Measurements from ENCODE around the gene DSCAML1. TPM values are rescaled to one million over a fixed set of nuclear protein-coding genes. Genes with fewer than 3 reads are reported as not detected.

The DSCAML1 gene
- total RNA-seq, 2 donors from 2014 or later = 0.33 to 1.6 TPM

DNA sequence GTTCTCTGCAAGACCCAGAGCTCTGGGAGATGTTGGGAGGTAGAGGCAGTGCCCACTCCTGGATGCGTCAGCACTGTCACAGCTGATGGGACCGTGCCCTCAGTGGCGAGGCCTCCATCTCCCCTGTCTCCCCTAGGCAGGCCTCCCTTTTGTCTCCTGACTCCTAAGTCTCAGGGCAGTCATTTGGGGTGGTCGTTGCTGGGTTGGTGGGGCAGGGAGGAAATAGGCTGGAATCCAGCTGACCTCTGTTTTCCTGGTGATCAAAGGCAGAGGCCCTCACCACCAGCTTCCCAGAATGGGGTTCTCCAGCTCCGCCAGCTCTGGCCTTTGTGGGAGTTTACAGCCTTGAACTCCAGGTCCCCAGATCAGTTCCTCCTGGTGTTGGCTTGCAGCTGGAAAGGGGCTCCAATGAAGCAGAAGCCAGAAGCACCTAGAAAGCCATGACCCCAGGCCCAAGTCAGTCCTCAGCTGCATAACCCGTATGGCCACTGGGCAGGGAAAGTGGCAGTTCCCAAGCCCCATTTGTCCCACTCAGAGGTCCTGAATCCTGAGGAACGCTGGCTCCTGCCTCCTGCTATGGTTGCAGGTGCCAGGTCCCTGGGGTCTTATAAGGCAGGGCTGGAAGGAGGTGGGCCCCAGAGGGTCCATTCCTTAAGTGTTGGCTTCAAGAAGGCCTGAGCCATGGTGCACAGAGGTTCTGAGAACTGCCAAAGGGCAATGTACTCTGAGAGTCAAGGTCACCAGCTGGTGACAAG lies 34.8 kb upstream of the DSCAML1 start:
- Histone ChIP-seq H3K27ac (peak overlapping the region; percentile 81 to 90 (median 88)), H3K36me3 (replicated peaks in 1 of 2; ENCODE audit: insufficient read depth in 1 of 2, low read depth in 2 of 2) (no peaks in the 10 kb centered on the region), H3K27me3 (no peaks in the 10 kb centered on the region), H3K9me3 (no peaks in the 10 kb centered on the region), H3K4me1 (peaks cover 86% of the 10 kb centered on the region), H3K4me3 (no peak overlapping the region)
- ATAC-seq (no peak), DNase-seq (peak in 1 of 4 donors; percentile 11)
- TF ChIP-seq POLR2A (IDR thresholded peaks at IDR 0.05) (no peak), CTCF (IDR thresholded peaks at IDR 0.05) (no peak)
- 81 to 84% methylated on average over 4 to 7 of the region's 7 CpGs for WGBS, 2 donors
- intact Hi-C loops (cut with DNase I) = no loop called here

GRCh38 chr11:117830674-117831351 lies 33.8 kb upstream of the DSCAML1 start:
- peak overlapping the region; percentile 23 to 90 (median 84) for H3K27ac ChIP-seq
- H3K9me3 ChIP-seq = no peaks in the 10 kb centered on the region
- TF ChIP-seq CTCF (IDR thresholded peaks at IDR 0.05) (no peak), POLR2A (IDR thresholded peaks at IDR 0.05) (no peak)
- H3K27me3 ChIP-seq = no peaks in the 10 kb centered on the region
- ATAC-seq = no peak
- DNase-seq = peak in 1 of 4 donors; percentile 10
- WGBS, 2 donors = 71 to 72% methylated on average over 6 of the region's 6 CpGs
- peaks cover 88% of the 10 kb centered on the region for H3K4me1 ChIP-seq
- H3K36me3 ChIP-seq (replicated peaks in 1 of 2; ENCODE audit: insufficient read depth in 1 of 2, low read depth in 2 of 2) = no peaks in the 10 kb centered on the region
- H3K4me3 ChIP-seq = no peak overlapping the region
- intact Hi-C loops (cut with DNase I) = no loop called here

- no peak overlapping the region for H3K4me3 ChIP-seq
- H3K27ac ChIP-seq = peak overlapping the region in 3 of 4 donors; percentile 81 to 90 (median 88)
- TF ChIP-seq POLR2A (IDR thresholded peaks at IDR 0.05) = no peak
- no peak for TF ChIP-seq CTCF (IDR thresholded peaks at IDR 0.05)
- ATAC-seq (no peak), DNase-seq (peak in 1 of 4 donors; percentile 11)
- H3K4me1 ChIP-seq = peaks cover 89% of the 10 kb centered on the region
- H3K36me3 ChIP-seq (replicated peaks in 1 of 2; ENCODE audit: insufficient read depth in 1 of 2, low read depth in 2 of 2) = no peaks in the 10 kb centered on the region
- H3K9me3 ChIP-seq = no peaks in the 10 kb centered on the region
- WGBS, 2 donors = 87 to 89% methylated on average over 14 of the region's 14 CpGs
- H3K27me3 ChIP-seq = no peaks in the 10 kb centered on the region
- intact Hi-C loops (cut with DNase I) = no loop called here
Observed at GRCh38 chr11:117830072-117830471, 33.1 kb upstream of the DSCAML1 start.

GRCh38 chr11:117829369-117829725 lies 32.3 kb upstream of the DSCAML1 start:
- DNase-seq (peak in 2 of 4 donors; percentile 12 to 27), ATAC-seq (no peak)
- no peaks in the 10 kb centered on the region for H3K9me3 ChIP-seq
- TF ChIP-seq CTCF (IDR thresholded peaks at IDR 0.05) (no peak), POLR2A (IDR thresholded peaks at IDR 0.05) (no peak)
- H3K27ac ChIP-seq = peak overlapping the region; percentile 69 to 88 (median 87)
- no peaks in the 10 kb centered on the region for H3K36me3 ChIP-seq (replicated peaks in 1 of 2; ENCODE audit: insufficient read depth in 1 of 2, low read depth in 2 of 2)
- intact Hi-C loops (cut with DNase I) = no loop called here
- H3K4me3 ChIP-seq = no peak overlapping the region
- WGBS, 2 donors = 50 to 57% methylated on average over 4 to 7 of the region's 7 CpGs
- peaks cover 91% of the 10 kb centered on the region for H3K4me1 ChIP-seq
- no peaks in the 10 kb centered on the region for H3K27me3 ChIP-seq
